Stomach (tissue), 4 donors: ENCODE measurements around the gene F10.

Experiments
- EP300 ChIP-seq: sonication (generic); formaldehyde crosslinking; IDR thresholded peaks from one replicate; pipeline ENCODE4 v1.6.1; 2017; ENCODE audit warnings: antibody characterized with exemption
- POLR2A ChIP-seq, 4 donors: fragments of 450-650 bp; IDR thresholded peaks; one replicate each; pipeline ENCODE4 v1.6.1; 2016; ENCODE audit warnings: antibody characterized with exemption in 4 of 4, control low read depth in 2 of 4, mild to moderate bottlenecking in 1 of 4, moderate library complexity in 1 of 4
- POLR2AphosphoS5 ChIP-seq, 3 donors: sonication (generic); formaldehyde crosslinking; IDR thresholded peaks; one replicate each; pipeline ENCODE4 v1.6.1; 2016; ENCODE audit warnings: antibody characterized with exemption in 3 of 3
- TF ChIP-seq, protein P1 (sequence below), 7 experiments: fragments of 450-650 bp in 4 of 7; fragments of 200-600 bp in 3 of 7; sonication (generic) in 3 of 7; IDR thresholded peaks; one replicate each; pipeline ENCODE4 v1.5.1; 2016 to 2019; ENCODE audit warnings: antibody characterized with exemption in 7 of 7, control low read depth in 2 of 7, mild to moderate bottlenecking in 1 of 7

DNA sequence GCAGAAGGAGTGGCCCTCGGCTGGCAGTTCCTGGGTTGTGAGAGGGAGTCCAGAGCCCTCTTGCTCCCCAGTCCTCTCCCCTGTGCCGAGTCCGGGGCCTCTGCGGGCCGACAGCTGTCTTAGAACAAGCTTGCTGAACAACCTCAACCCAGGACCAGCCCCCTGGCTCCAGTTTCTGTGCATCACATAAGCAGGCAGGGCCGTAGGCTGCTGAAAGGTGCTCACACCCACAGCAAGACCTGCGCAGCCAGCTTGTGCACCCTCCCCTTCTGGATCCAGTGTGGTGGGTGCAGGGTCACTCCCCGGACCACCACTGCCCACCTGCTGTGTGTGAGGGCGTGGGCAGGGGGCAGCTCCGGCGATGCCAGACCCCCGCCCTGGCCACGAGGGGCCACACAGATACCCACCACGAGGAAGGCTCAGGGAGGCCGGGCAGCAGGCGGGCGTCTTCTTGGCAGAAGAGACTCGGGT, 42.2 kb upstream of the F10 start:
- TF ChIP-seq POLR2A (IDR thresholded peaks at IDR 0.05), result no peak
- TF ChIP-seq, protein P1, sequence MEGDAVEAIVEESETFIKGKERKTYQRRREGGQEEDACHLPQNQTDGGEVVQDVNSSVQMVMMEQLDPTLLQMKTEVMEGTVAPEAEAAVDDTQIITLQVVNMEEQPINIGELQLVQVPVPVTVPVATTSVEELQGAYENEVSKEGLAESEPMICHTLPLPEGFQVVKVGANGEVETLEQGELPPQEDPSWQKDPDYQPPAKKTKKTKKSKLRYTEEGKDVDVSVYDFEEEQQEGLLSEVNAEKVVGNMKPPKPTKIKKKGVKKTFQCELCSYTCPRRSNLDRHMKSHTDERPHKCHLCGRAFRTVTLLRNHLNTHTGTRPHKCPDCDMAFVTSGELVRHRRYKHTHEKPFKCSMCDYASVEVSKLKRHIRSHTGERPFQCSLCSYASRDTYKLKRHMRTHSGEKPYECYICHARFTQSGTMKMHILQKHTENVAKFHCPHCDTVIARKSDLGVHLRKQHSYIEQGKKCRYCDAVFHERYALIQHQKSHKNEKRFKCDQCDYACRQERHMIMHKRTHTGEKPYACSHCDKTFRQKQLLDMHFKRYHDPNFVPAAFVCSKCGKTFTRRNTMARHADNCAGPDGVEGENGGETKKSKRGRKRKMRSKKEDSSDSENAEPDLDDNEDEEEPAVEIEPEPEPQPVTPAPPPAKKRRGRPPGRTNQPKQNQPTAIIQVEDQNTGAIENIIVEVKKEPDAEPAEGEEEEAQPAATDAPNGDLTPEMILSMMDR (IDR thresholded peaks at IDR 0.05), result no peak
- TF ChIP-seq POLR2AphosphoS5 (IDR thresholded peaks at IDR 0.05), result no peak
- no peak for TF ChIP-seq EP300
